Upper lobe of left lung (tissue), 6 donors: ENCODE data around the gene MBOAT7. TPM values are rescaled to one million over a fixed set of nuclear protein-coding genes. Genes with fewer than 3 reads are reported as not detected.
A peak's percentile ranks its signal among the peaks of the same experiment; 100 is the strongest.

ENCODE experiments used
- ATAC-seq, 2 donors: fragments of 200-7000 bp; cut with Tn5 transposase; one replicate each; pipeline ENCODE4 v1.9.1; 2022; ENCODE audit warnings: mild to moderate bottlenecking in 2 of 2, moderate library complexity in 2 of 2; ENCODE audit not compliant: low FRiP score in 2 of 2
- DNase-seq, 2 donors: peaks; one replicate each; pipeline ENCODE4 v3.0.0-alpha.2; 2019 to 2020
- H3K27ac ChIP-seq, 4 donors: fragments of 200-600 bp; sonication (generic); one replicate each; pipeline ENCODE4 v1.5.1; 2016 to 2019
- H3K27me3 ChIP-seq, 4 donors: fragments of 200-600 bp; sonication (generic); one replicate each; pipeline ENCODE4 v1.5.1; 2017 to 2019
- H3K36me3 ChIP-seq, 4 donors: fragments of 200-600 bp; sonication (generic); one replicate each; pipeline ENCODE4 v1.5.1; 2016 to 2019
- H3K4me1 ChIP-seq, 4 donors: fragments of 200-600 bp; sonication (generic); one replicate each; pipeline ENCODE4 v1.5.1; 2018 to 2019
- H3K4me3 ChIP-seq, 4 donors: fragments of 200-600 bp; sonication (generic); one replicate each; pipeline ENCODE4 v1.5.1; 2017 to 2019; ENCODE audit warnings: mild to moderate bottlenecking in 2 of 4, moderate library complexity in 1 of 4
- H3K9me3 ChIP-seq, 4 donors: fragments of 200-600 bp; sonication (generic); one replicate each; pipeline ENCODE4 v1.5.1; 2018 to 2019
- EP300 ChIP-seq, 4 donors: sonication (generic); formaldehyde crosslinking; IDR thresholded peaks; one replicate each; pipeline ENCODE4 v1.5.1; 2017; ENCODE audit warnings: antibody characterized with exemption in 4 of 4, control low read depth in 2 of 4
- POLR2A ChIP-seq, 4 donors: fragments of 450-650 bp; IDR thresholded peaks; one replicate each; pipeline ENCODE4 v1.5.1; 2016 to 2017; ENCODE audit warnings: antibody characterized with exemption in 4 of 4, mild to moderate bottlenecking in 2 of 4
- POLR2AphosphoS5 ChIP-seq, 2 donors: sonication (generic); formaldehyde crosslinking; IDR thresholded peaks; one replicate each; pipeline ENCODE4 v1.5.1; 2017; ENCODE audit warnings: antibody characterized with exemption in 2 of 2
- WGBS, 2 donors: methylation state at CpG; one replicate each; pipeline ENCODE4 v1.1.5; 2017 to 2018; 5-methylcytosine and 5-hydroxymethylcytosine counted together
- total RNA-seq, 6 donors: library from RNA; depleted of rRNA in 4 of 6; stranded (reverse); fragments of >200 nt in 4 of 6; gene quantifications; one replicate each; pipeline versions ENCODE4 v1.1.0 to v1.2.1, GENCODE V29; 2016 to 2021
- TF ChIP-seq, protein P1 (sequence below), 6 experiments: fragments of 450-650 bp in 4 of 6; fragments of 200-600 bp in 2 of 6; sonication (generic) in 2 of 6; IDR thresholded peaks; one replicate each; pipeline ENCODE4 v1.5.1; 2016 to 2019; ENCODE audit warnings: antibody characterized with exemption in 6 of 6
- donor health status: DM: no; HTN: no; CAD: no; lungs with moderate emphysema.
- donor health status: DM: no; HTN: yes; CAD: no; lungs with severe emphysema.

MBOAT7 gene
- total RNA-seq, 6 donors from 2014 or later, result 43.7 to 121 (median 75.4) TPM

DNA sequence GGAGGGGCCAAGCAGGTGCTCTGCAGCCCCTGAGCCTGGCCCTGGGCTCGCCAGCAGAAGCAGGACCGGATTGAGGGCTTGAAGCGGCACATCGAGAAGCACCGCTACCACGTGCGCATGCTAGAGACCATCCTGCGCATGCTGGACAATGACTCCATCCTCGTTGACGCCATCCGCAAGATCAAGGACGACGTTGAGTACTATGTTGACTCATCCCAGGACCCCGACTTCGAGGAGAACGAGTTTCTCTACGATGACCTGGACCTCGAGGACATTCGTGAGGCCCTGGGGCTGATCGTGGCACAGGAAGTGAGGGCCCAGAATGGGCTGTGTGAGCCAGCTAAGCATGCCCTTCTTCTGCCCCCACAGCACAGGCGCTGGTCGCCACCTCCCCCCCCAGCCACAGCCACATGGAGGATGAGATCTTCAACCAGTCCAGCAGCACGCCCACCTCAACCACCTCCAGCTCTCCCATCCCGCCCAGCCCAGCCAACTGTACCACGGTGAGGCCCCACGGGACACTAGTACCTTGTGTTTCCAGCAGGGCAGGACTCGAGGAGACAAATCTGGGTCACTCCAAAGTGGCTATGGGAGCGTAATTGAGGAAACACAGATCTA is 43.7 kb downstream of the MBOAT7 start:
- ATAC-seq (no peak), DNase-seq (no peak)
- Histone ChIP-seq H3K9me3 (no peaks in the 10 kb centered on the region), H3K27ac (no peak overlapping the region), H3K27me3 (no peaks in the 10 kb centered on the region), H3K36me3 (peaks cover 44 to 91% (median 86%) of the 10 kb centered on the region in 4 donors), H3K4me3 (no peak overlapping the region), H3K4me1 (peaks cover under 1 to 7% (median 4%) of the 10 kb centered on the region in 4 donors)
- 89 to 93% methylated on average over 10 to 28 of the region's 28 CpGs for WGBS, 2 donors
- TF ChIP-seq, protein P1, sequence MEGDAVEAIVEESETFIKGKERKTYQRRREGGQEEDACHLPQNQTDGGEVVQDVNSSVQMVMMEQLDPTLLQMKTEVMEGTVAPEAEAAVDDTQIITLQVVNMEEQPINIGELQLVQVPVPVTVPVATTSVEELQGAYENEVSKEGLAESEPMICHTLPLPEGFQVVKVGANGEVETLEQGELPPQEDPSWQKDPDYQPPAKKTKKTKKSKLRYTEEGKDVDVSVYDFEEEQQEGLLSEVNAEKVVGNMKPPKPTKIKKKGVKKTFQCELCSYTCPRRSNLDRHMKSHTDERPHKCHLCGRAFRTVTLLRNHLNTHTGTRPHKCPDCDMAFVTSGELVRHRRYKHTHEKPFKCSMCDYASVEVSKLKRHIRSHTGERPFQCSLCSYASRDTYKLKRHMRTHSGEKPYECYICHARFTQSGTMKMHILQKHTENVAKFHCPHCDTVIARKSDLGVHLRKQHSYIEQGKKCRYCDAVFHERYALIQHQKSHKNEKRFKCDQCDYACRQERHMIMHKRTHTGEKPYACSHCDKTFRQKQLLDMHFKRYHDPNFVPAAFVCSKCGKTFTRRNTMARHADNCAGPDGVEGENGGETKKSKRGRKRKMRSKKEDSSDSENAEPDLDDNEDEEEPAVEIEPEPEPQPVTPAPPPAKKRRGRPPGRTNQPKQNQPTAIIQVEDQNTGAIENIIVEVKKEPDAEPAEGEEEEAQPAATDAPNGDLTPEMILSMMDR (IDR thresholded peaks at IDR 0.05), result no peak
- no peak for TF ChIP-seq POLR2A (IDR thresholded peaks at IDR 0.05)
- no peak for TF ChIP-seq POLR2AphosphoS5 (IDR thresholded peaks at IDR 0.05)
- no peak for TF ChIP-seq EP300 (IDR thresholded peaks at IDR 0.05)

DNA sequence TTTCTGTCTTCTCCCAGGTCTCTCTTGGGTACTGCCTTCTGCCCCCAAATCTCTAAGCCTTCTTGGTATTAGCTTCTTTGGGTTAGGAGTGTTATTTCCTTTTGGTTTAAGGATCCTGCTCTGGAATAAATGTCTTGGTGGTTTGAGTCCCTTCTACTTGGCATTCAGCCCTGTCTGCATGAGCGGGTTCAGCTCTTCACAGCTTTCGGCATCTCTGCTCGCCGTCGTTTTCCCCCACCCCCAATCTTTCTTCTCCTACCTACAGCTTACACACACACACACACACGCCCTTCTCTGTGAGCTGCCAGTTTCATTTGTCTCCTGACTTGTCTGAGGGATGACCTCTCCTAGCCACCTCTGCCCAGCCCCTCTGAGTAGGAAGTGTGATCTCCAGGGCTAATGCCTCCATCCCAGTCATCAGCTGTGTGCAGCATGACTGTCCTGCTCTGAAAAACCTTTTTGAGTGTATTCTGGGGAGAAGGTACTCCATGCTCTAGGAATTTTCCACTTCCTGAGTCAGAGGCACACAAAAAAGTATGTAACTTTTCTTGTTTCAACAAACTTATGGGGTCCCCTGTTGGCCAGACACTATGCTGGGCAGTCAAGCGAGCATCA is 47.1 kb downstream of the MBOAT7 start:
- Histone ChIP-seq H3K27me3 (no peaks in the 10 kb centered on the region), H3K27ac (no peak overlapping the region), H3K4me3 (no peak overlapping the region), H3K9me3 (no peaks in the 10 kb centered on the region), H3K36me3 (peaks cover 41 to 63% (median 52%) of the 10 kb centered on the region in 4 donors), H3K4me1 (peaks cover 22 to 34% (median 28%) of the 10 kb centered on the region in 4 donors)
- no peak for DNase-seq
- TF ChIP-seq POLR2A (IDR thresholded peaks at IDR 0.05) (no peak), POLR2AphosphoS5 (IDR thresholded peaks at IDR 0.05) (no peak), EP300 (IDR thresholded peaks at IDR 0.05) (no peak)
- TF ChIP-seq, protein P1 (IDR thresholded peaks at IDR 0.05), result no peak
- ATAC-seq, result no peak
- WGBS, 2 donors, result 85 to 87% methylated on average over 7 of the region's 7 CpGs

DNA sequence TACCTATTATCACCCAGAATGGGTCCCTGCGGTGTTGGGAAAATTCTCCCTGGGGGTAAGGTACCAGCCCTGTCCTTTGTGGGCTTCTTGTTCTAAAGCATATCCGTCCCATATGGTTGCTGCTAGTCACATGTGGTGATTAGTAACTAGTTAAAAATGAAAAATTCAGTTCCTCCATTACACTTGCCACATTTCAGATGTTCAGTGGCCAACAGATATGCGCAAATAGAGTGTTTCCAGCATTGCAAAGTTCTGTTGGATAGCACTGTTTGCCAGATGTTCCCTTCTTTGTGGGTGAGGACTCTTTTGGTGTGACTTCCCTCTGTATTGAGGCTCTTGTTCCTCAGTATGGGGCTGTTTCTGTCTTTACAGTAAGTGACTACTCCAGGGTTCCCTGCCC is 48.0 kb downstream of the MBOAT7 start:
- Histone ChIP-seq H3K36me3 (peaks cover 32 to 54% (median 43%) of the 10 kb centered on the region in 4 donors), H3K4me3 (no peak overlapping the region), H3K4me1 (peaks cover 24 to 38% (median 31%) of the 10 kb centered on the region in 4 donors), H3K9me3 (no peaks in the 10 kb centered on the region), H3K27ac (no peak overlapping the region), H3K27me3 (no peaks in the 10 kb centered on the region)
- TF ChIP-seq EP300 (IDR thresholded peaks at IDR 0.05) (no peak), POLR2A (IDR thresholded peaks at IDR 0.05) (no peak), POLR2AphosphoS5 (IDR thresholded peaks at IDR 0.05) (no peak)
- TF ChIP-seq, protein P1 (IDR thresholded peaks at IDR 0.05), result no peak
- WGBS, 2 donors, result 92 to 93% methylated on average over 3 of the region's 3 CpGs
- no peak for ATAC-seq
- DNase-seq, result no peak

DNA sequence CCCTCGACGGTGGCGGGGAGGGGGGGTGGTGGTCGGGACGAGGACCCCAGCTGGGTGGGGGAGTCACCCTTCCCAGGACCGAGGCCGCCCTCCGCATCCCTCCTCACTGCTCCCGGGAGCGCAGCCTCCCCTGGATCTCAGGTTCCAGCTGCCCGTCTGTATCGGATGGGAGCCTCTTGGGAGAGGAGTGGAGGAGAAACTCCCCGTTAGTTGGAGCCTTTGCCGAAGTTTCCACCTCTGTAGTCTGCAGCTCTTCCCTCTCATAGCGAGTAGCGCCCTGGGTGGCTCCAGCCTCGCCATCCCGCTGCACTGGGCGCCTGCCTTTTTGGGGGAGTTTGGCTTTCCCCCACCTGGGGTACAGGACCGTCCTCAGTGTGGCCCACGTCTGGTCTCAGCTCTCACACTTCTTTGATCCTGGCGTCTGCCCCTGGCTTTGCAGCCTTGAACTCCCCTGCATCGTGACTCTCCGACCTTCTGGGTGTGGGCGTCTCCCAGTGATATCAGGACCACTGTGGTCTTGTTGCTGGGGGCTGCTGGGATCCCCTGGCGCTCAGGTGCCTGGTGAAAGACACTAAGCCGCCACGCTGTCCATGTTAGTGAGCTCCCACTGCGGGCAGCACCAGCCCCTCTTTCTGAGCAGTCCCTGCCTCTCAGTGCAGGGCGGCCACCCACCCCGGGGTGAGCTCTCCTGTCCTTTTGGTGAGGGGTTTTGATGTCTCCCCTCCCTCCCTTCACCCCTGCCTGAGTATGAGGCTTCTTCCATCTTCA is 50.7 kb downstream of the MBOAT7 start:
- no peak for ATAC-seq
- Histone ChIP-seq H3K27me3 (no peaks in the 10 kb centered on the region), H3K4me3 (peak overlapping the region; percentile 92 to 100 (median 94)), H3K4me1 (peaks cover 32 to 44% (median 38%) of the 10 kb centered on the region in 4 donors), H3K27ac (peak overlapping the region; percentile 93 to 99 (median 96)), H3K9me3 (no peaks in the 10 kb centered on the region), H3K36me3 (peaks cover 10 to 27% (median 17%) of the 10 kb centered on the region in 4 donors)
- DNase-seq, result no peak
- TF ChIP-seq EP300 (IDR thresholded peaks at IDR 0.05) (no peak), POLR2AphosphoS5 (IDR thresholded peaks at IDR 0.05) (no peak), POLR2A (IDR thresholded peaks at IDR 0.05) (no peak)
- TF ChIP-seq, protein P1 (IDR thresholded peaks at IDR 0.05), result no peak
- 38 to 52% methylated on average over 15 to 21 of the region's 31 CpGs for WGBS, 2 donors
